ENCODE measurements around the gene KLHL35.

Gene KLHL35

GRCh38 chr11:75477614-75477935 is 44.6 kb upstream of the KLHL35 start:
- no peak overlapping the region for H3K27ac ChIP-seq

GRCh38 chr11:75476739-75477613 is 44.0 kb upstream of the KLHL35 start:
- TF ChIP-seq ZFX (IDR thresholded peaks at IDR 0.05; ENCODE audit: borderline replicate concordance) (no peak), CTCF (IDR thresholded peaks at IDR 0.05) (no peak)
- no peak overlapping the region for H3K27ac ChIP-seq

More at GRCh38 chr11:75477614-75477935, 44.6 kb upstream of the KLHL35 start:
- no peak for TF ChIP-seq CTCF (IDR thresholded peaks at IDR 0.05)
- TF ChIP-seq ZFX (IDR thresholded peaks at IDR 0.05; ENCODE audit: borderline replicate concordance): no peak

DNA sequence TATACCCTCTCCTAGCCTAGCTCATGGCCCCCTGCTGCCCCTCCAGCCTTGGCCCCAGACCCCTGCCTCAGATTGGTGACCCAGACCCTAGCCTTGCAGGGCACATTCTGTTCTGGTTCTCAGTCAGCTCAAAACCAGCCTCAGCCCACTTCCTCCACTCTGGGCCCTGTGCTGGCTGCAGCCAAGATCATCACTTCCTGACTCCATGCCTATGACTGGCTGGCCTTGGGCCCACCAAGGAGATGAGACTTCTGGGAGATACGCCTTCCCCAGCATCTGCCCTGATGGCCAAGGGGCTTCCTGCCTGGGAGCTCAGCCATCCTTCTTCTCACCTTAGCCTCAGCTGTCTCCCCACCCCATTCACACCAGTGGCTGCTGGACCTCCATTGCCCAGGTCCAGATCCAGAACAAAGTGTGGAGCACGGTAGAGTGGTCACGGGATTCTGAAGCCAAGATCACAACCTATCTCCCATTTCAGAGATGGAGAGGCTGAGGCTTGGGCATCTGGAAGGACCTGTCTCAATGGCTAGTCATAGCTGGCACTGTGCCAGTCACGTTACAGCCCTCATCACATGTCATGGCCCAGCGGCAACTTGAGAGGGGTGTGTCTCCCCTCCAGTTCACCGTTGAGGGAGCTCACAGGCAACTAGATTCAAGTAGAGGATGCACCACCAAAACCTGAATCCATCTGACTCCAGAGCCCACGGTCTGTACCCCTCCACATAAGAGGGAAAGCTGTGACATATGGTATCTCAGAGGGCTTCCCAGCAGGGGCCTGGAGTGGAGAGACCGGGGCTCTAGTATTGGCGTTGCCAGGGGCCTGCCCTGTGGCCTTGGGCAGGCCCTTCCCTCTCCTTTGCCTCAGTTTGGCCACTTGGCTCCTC is 43.0 kb upstream of the KLHL35 start:
- no peak overlapping the region for H3K27ac ChIP-seq
- no peak for TF ChIP-seq CTCF (IDR thresholded peaks at IDR 0.05)
- no peak for TF ChIP-seq ZFX (IDR thresholded peaks at IDR 0.05; ENCODE audit: borderline replicate concordance)

- H3K27ac ChIP-seq: no peak overlapping the region
- TF ChIP-seq ZFX (IDR thresholded peaks at IDR 0.05; ENCODE audit: borderline replicate concordance) (no peak), CTCF (IDR thresholded peaks at IDR 0.05) (no peak)
These were observed 42.1 kb upstream of the KLHL35 start for GRCh38 chr11:75474878-75475766.

- TF ChIP-seq CTCF (IDR thresholded peaks at IDR 0.05) (no peak), ZFX (IDR thresholded peaks at IDR 0.05; ENCODE audit: borderline replicate concordance) (no peak)
These were observed 41.2 kb upstream of the KLHL35 start for GRCh38 chr11:75474240-75474639.

DNA sequence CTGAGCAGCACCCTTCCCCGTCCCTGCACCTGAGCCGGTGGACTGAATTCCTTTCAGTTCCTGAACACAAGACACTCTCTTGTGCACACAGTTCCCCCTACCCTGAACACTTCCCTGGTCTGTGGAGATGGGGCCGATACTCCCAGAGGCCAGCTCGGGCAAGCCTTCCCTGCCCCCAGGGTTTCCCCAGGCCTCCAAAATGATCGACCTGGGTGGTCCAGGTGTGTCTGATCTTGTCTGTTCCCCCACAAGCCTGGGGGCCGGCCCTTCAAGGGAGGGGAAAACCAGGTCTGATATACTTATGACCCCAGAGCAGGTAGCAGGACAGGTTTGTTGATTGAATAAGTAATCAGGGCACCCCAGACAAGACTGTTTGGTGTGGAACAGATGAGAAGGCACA is 40.7 kb upstream of the KLHL35 start:
- no peak overlapping the region for H3K27ac ChIP-seq
- no peak for TF ChIP-seq ZFX (IDR thresholded peaks at IDR 0.05; ENCODE audit: borderline replicate concordance)
- no peak for TF ChIP-seq CTCF (IDR thresholded peaks at IDR 0.05)

More at GRCh38 chr11:75474240-75474639, 41.2 kb upstream of the KLHL35 start:
- no peak overlapping the region for H3K27ac ChIP-seq
